Right ventricle myocardium superior (tissue), 1 donor: Measurements from ENCODE around the gene TIAM1. TPM values are rescaled to one million over a fixed set of nuclear protein-coding genes. Genes with fewer than 3 reads are reported as not detected.

ENCODE experiments used
- ATAC-seq: fragments of 200-7000 bp; cut with Tn5 transposase; one replicate; pipeline ENCODE4 v1.9.1; 2020; ENCODE audit warnings: mild to moderate bottlenecking; ENCODE audit not compliant: poor library complexity
- DNase-seq: peaks from one replicate; pipeline ENCODE4 v3.0.0-alpha.2; 2020
- intact Hi-C: fragments of 100-400 bp; cut with DNase I; formaldehyde crosslinking; loops from one replicate; pipeline ENCODE4 v1.11.2; 2022
- total RNA-seq: library from RNA; stranded (reverse); fragmentation: NEBNext Ultra II Directional; extraction: Animal tissue kit (Norgen Biotek cat#: 25700); gene quantifications from one replicate; pipeline ENCODE4 v1.2.1, GENCODE V29; 2021
- donor health status: DM: no; HTN: yes; CAD: no; lungs with severe emphysema.

Gene TIAM1
- total RNA-seq, 1 donor from 2014 or later: 2.9 TPM

GRCh38 chr21:31299291-31300147 lies 44.5 kb downstream of the TIAM1 start:
- no peak for DNase-seq
- no peak for ATAC-seq
- intact Hi-C loops: no loop called here

- ATAC-seq: no peak
- no peak for DNase-seq
- intact Hi-C loops: no loop called here
Measured at GRCh38 chr21:31298618-31299269, 45.3 kb downstream of the TIAM1 start.

- DNase-seq (no peak), ATAC-seq (no peak)
- intact Hi-C loops: no loop called here
Measured at GRCh38 chr21:31297806-31298205, 46.3 kb downstream of the TIAM1 start.

GRCh38 chr21:31295676-31296075 lies 48.4 kb downstream of the TIAM1 start:
- intact Hi-C loops: no loop called here
- ATAC-seq (no peak), DNase-seq (no peak)

GRCh38 chr21:31294691-31295090 lies 49.4 kb downstream of the TIAM1 start:
- ATAC-seq (no peak), DNase-seq (no peak)
- intact Hi-C loops: no loop called here

GRCh38 chr21:31293986-31294385 lies 50.1 kb downstream of the TIAM1 start:
- no peak for DNase-seq
- intact Hi-C loops: no loop called here
- ATAC-seq: no peak

- ATAC-seq: no peak
- no peak for DNase-seq
- intact Hi-C loops: no loop called here
Measured at GRCh38 chr21:31290765-31291164, 53.3 kb downstream of the TIAM1 start.

GRCh38 chr21:31289702-31290101 lies 54.4 kb downstream of the TIAM1 start:
- ATAC-seq (no peak), DNase-seq (no peak)
- intact Hi-C loops: no loop called here

GRCh38 chr21:31288191-31288590 lies 55.9 kb downstream of the TIAM1 start:
- intact Hi-C loops: no loop called here
- ATAC-seq (no peak), DNase-seq (no peak)

GRCh38 chr21:31287201-31287600 lies 56.9 kb downstream of the TIAM1 start:
- ATAC-seq (no peak), DNase-seq (no peak)
- intact Hi-C loops: no loop called here

- intact Hi-C loops: no loop called here
- ATAC-seq (no peak), DNase-seq (no peak)
Measured at GRCh38 chr21:31286621-31287020, 57.4 kb downstream of the TIAM1 start.

- ATAC-seq: no peak
- DNase-seq: no peak
- intact Hi-C loops: no loop called here
Measured at GRCh38 chr21:31284797-31285397, 59.2 kb downstream of the TIAM1 start.

GRCh38 chr21:31283025-31283424 lies 61.0 kb downstream of the TIAM1 start:
- DNase-seq: no peak
- intact Hi-C loops: no loop called here
- ATAC-seq: no peak

- intact Hi-C loops: no loop called here
- ATAC-seq (peak; percentile 79), DNase-seq (peak; percentile 43)
Measured at GRCh38 chr21:31282095-31282709, 61.9 kb downstream of the TIAM1 start.

- intact Hi-C loops: no loop called here
- no peak for DNase-seq
- no peak for ATAC-seq
Measured at GRCh38 chr21:31281561-31281960, 62.5 kb downstream of the TIAM1 start.

- intact Hi-C loops: no loop called here
- no peak for ATAC-seq
Measured at GRCh38 chr21:31279986-31280385, 64.1 kb downstream of the TIAM1 start.

GRCh38 chr21:31279214-31279613 lies 64.8 kb downstream of the TIAM1 start:
- no peak for DNase-seq
- intact Hi-C loops: no loop called here
- ATAC-seq: no peak

More at GRCh38 chr21:31279986-31280385, 64.1 kb downstream of the TIAM1 start:
- no peak for DNase-seq

- no peak for ATAC-seq
- DNase-seq: no peak
- intact Hi-C loops: no loop called here
Measured at GRCh38 chr21:31278511-31279130, 65.4 kb downstream of the TIAM1 start.

GRCh38 chr21:31276663-31277062 lies 67.4 kb downstream of the TIAM1 start:
- ATAC-seq (no peak), DNase-seq (no peak)
- intact Hi-C loops: no loop called here
